NCI-H2227 (cell line): ENCODE data around the gene MED22.

Experiments
- DNase-seq: peaks from one replicate; lab custom pipeline; 2025; ENCODE audit not compliant: unreplicated experiment; lab: John Stamatoyannopoulos, UW

The MED22 gene

DNA sequence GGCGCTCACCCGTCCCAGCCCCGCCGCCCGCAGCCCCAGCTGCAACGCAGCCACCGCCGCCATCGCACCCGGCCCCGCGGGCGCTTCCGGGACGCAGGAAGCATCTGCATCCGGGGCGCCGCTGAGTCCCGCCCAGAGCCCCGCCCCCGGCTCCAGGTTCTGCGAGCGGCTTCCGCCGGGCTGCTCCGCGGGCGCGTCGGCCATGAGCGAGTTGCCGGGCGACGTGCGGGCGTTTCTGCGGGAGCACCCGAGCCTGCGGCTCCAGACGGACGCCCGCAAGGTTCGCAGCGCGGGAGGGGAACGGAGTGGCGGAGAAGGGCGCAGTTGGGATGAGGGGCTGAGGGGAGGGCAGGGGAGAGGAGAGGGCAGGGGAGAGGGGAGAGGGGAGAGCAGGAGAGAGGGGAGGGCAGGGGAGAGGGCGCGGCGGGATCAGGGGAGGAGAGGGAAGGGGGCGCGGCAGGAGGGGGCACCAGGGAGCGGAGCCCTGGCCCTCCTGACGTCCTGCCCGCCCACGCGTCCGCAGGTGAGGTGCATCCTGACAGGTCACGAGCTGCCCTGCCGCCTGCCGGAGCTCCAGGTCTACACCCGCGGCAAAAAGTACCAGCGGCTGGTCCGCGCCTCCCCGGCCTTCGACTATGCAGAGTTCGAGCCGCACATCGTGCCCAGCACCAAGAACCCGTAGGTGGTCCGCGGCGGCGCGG is 8.6 kb upstream of the MED22 start, which contains the start of the genes SURF1 and SURF2:
Gene SURF1, minus strand, starts transcription at position 97 of the 701 bp plus-strand sequence. Its CDS starts 34 bp downstream, at position 63.
Gene SURF2, plus strand, starts transcription at position 160 of the 701 bp plus-strand sequence. Its CDS starts 43 bp downstream, at position 203.
- peak; percentile 85 for DNase-seq

DNA sequence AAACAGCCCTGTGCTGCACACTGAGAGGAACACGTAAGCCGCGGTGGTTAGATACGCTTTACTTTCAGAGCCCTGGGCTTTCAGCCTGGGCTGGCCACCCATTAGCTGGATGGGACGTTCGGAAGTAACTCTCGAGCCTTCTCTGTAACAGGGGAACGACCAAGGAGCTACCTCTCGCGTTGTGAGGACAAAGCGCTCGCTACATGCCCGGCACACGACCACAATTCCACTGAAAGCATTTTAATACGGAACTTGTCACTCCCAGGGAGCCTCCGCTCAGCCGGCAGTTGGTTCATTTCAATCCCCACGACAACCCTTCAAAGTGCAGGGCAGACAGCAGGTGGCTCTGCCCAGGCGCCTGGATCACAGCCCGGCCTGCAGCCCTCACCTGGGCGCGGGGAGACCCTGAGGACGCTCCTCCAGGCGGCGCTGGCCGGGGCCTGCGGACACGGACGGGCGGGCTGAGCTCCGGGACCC is 8.0 kb upstream of the MED22 start:
- no peak for DNase-seq

DNA sequence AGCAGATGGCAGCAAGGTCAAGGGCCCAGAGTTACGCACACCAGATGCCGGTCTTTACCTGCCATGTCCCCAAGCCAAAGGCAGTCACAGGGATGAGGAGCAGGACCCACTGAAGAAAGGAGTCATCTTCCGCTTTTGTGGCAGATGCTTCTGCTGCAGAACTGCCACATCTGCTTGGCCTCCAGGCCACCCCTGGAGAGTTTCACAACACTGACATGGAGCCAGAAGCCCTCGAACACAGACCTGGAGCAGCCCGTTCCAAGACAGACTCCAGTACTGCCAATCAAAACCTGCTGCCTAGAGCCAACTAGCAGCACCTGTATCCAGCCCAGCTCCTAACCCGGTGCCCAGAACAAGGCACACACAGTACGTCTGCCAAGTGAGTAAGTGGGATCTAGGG is 6.8 kb upstream of the MED22 start:
- DNase-seq, result no peak

DNA sequence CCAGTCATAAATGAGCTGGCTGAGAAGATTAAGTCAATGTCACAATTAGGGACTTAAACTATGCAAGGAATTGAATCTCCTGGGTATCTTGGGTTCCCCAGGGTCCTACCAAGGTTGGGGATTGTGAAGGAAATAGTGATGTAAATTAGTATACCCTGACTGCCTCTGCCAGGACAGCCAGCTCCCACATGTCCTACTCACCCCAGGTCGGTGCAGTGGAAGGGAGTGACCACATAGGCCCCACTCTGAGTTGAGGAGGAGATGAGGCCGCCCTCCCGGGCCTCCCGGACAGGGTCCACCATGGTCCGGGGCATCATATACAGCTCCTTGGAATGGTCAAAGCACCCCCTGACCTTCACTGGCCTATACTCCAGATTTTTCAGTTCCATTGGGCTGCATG is 5.6 kb upstream of the MED22 start:
- DNase-seq, result no peak

DNA sequence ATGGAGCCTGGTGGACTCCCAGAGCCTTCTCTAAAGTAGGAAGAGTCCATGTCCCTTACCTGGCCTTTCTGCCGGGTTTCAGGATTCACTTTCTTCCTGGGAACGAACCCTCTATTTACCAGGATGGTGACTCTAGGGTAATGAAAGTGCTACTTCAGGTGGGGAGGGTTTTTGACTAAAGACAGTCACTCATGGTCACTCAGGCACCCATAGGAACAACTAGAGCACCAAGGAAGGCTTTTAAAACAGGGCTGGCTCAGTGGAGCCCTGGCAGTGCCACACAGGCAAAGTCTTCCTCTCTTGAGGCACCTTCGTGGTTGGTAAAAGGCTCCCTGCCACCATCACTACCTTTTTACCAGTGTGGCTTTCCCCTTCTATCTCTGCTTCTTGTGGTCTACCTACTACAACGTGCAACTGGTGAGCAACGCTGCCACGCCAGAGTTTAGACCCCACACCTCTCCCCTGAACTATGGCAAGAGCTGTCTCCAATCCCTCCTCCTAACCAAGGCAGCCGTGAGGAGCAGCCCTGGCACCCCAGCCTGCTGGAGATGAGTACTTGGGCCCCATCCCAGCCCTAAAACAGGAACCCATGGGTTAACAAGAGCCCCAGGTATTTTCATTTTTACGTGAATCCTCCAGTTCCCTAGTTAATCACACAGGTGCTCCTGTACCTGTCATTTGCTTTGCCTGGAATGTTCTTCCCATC is 4.9 kb upstream of the MED22 start:
- no peak for DNase-seq

DNA sequence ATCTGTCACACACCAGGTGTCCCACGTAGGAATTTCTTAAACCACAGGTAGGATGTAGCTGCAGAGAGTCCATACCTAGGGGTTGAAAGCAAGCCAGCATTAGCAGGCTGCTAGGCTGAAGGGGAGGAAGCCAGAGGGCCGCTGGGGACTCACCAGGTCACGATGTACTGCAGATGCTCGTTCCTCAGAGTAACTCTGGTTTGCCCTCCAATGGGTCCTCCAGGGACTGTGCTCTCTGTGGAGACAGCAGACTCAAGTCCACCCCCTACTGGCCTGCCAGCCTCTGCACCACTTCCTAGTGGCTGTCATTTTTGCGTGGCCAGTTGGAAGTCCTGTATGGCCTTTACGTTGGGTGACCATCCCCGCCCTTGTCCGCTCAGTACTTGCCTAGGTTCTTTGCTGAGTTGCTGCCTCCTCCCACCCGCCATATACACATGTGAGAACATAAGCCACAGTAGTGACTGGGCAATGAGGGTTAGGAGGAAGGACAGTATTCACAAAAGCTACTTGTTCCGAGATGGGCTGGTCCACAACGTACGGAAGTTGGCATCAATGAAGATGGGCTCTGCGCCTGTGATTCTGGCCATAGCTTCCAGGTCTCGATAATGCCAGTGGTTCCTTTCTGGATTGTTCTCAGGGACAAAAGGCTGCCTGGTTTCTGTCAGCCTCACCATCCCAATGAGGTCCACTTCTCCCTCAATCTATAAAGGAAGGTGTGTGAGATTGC is 4.1 kb upstream of the MED22 start:
- DNase-seq, result peak; percentile 14

DNA sequence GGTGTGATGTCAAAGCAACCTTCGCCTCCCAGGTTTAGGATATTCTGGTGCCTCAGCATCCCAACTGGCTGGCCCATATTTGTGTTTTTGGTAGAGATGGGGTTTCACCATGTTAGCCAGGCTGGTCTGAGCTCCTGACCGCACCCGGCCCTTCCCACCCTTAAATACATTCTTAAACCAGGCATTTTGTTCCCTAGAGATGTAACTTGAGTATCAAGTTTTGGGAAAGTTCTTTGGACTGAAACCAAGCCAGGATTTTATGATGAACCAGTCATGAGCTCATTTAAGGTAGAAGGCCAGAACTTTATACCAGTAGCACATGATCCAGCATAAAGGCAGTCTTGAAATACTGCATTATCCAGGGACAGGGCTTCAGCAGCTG is 3.6 kb upstream of the MED22 start:
- no peak for DNase-seq

DNA sequence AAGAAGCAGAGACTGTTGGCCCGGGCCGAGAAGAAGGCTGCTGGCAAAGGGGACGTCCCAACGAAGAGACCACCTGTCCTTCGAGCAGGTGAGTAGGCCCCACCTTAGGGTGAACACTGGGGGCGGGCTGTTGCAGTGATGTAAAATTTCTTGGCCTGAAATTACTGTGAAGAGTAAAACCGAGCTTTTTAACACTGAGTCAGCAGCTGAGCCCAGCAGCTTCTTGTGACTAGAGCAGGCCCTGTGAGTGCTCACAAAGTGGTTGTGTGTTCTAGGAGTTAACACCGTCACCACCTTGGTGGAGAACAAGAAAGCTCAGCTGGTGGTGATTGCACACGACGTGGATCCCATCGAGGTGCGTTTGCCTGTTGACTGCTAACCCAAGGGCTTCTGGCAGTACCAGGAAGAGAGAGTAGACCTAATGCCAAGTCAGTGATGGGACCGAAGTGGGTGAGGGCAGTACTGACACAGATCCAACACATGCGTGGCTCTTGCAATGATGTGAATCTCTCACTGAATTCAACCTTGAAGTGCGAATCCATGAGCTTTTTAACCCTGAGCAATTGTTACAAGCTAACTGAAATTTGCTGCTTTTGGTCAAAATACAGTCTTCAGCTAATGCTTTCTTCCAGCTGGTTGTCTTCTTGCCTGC is 2.2 kb upstream of the MED22 start:
- no peak for DNase-seq

DNA sequence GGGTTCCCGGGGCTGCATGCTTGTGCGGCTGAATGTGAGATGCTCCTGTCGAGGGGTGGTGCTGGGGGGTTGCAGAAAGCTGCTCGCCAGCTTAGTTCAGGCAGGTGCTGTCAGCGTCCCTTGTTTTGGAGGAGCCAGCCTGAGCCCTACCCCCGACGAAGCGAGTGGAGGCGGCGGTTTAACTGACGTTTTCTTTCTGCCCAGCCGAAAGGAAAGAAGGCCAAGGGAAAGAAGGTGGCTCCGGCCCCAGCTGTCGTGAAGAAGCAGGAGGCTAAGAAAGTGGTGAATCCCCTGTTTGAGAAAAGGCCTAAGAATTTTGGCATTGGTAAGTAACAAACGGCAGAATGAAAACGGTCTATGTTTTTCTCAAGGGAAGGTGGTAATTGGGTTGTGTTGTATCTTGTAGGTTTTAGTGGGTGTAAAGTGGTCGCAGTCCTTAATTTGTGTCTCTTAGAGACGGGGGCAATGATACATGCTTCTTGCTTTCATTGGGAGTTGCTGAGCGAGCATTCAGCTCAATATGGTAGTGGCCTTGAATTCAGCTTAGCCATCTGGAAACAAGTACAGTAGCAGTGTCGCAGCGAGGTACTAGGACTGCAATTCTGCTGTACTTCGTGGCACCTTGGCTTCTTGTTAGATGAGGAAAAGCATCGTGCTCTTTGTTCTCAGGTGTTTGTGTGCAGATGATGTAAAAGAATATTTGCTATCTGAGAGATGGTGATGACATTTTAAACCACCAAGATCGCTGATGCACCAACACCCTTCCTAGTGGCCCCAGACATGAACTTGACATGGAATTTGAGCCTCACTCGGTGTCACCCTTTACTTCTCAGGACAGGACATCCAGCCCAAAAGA is 1.0 kb upstream of the MED22 start:
- no peak for DNase-seq

DNA sequence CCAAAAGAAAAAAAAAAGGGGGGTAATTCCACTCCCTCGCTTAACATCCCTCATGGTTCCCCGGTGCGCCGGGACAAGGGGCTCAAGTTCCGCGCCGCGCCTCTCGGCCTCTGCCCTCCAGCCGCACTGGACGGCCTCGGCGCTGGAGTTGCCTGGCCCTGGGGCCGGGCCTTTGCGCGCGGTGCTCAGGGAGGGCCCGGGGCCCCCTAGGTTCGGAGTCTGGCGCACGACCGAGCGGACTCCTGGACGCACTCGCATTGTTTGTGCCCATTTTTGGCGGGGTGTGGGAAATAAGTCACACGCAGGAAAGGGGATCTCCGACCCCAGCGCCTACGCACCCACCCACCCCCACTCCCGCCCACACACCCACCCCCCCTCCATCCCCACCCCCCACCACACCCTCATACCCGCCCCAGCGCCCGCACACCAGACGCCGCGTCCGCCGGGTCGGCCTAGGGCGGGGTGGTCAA is 381 bp downstream of the MED22 start:
- peak; percentile 39 for DNase-seq

DNA sequence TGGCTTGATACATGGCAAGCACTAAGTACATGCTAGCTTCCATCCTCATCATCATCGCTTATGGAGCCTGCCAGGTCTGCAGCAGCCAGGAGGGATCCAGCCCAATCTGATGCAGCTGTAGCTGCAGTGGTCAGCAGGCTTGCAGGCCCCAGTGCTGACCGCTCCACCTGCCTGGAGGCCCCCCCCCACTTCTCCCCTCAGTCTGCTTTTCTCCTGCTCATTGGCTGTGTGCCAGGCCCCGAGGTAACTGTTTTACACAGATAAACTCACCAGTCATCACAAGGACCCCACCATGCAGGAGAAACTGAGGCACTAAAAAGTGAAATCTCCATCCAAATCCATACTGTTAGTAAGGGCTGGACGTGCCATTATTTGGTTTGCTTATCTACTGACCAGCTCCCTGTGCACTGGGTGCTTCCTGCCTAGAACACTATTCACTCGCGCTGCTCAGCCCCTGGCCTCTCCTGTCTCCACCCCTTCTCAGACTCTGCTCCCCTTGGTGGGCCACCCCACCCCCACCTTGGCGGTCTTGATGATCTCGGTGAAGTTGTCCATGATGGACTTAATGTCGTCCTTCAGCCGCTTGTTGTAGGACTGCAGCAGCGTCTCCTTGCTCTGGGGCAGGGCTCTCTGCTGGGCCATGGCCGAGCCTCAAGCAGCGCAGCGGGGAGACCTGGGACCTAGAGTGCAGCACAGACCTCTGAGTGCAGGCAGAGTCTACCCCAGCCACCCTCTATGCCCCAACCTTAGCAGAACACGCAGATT is 1.7 kb downstream of the MED22 start:
- no peak for DNase-seq

DNA sequence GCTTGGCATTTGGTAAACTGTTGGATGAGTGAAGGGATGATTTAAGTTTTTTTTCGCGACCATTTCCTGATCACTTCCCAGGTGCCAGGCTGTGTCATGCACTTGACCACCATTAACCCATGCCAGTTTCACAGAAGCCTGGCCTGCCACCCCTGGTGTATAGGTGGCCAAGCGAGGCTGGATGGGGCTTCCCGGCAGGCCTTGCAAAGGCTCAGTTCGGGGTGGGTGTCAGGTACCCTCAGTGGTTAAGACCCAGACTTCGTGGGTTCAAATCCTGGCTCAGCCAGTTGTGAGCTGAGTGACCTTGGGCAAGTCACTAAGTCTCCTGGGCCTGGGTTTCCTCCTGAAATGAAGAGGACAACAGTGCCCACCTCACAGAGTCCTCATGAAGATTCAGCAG is 2.3 kb downstream of the MED22 start:
- no peak for DNase-seq

DNA sequence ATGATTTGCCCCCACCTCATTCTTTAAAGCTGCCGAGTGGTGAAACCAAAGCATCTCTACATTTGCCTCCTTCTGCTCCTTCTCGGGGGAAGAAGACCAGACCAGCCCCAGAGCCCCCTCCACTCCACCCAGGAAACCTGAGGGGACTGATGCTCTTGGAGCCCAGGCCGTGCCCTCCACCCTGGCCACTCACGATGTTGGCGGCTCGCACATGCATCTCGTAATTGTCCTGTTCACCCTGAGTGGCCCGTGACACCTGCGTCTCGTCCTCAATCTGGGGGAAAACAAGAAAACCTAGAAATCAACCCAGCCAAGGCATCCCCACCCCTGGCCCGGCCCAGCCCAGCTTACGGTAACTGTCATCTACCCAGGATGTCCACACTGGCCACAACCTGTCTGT is 3.0 kb downstream of the MED22 start:
- no peak for DNase-seq

DNA sequence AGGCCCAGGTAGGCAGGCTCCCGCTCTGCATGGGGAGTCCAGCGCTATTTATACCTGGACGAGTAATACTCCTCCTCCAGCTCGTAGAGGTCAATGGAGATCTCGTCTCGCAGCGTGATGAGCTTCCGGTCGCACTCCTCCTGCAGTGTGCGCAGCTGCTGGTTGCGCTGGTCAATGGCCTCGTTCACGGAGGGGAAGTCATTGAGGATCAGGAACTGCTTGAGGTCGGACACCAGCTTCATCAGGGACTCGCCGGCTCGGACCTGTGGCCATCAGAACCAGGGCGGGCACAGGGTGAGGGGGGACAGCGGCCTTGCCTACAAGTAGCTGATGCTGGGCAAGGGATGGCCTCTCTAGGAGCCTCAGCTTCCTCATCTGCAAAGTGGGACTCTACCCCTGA is 3.9 kb downstream of the MED22 start:
- DNase-seq, result no peak

DNA sequence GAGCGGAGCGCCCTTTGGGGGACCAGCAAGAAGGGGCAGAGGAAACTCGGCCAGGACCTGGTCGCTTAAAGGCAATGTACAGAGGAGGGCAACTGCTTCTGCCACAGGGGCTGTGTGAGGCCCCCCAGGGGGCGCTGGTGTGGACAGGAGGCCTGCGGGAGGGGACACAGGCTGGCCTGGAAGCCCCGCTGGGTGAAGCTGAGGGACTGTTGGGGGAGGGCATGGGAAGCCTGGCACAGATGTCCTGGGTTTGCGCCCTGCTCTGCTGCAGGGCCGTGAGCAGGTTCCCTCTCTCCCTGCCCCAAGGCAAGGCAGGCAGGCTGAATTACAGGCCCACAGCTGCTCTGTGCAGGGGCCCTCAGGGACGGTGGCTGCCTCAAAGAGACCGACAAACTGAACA is 5.4 kb downstream of the MED22 start:
- no peak for DNase-seq

DNA sequence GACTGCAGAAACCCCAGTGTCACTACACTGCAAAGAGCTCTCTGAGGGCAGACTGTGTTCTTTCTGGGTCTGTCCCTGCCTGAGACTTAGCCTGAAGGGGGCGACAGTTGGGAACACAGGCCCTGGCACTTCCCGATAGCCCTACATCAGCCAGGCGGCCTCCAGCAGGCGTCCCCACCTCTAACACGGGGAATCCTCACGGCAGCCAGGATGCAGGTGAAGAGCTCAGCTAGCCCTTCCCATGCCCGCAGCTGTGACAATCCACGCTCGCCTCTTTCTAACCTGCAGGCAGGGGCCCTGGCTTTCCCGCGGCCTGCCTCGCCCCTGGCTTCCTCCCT is 5.9 kb downstream of the MED22 start:
- DNase-seq, result no peak

DNA sequence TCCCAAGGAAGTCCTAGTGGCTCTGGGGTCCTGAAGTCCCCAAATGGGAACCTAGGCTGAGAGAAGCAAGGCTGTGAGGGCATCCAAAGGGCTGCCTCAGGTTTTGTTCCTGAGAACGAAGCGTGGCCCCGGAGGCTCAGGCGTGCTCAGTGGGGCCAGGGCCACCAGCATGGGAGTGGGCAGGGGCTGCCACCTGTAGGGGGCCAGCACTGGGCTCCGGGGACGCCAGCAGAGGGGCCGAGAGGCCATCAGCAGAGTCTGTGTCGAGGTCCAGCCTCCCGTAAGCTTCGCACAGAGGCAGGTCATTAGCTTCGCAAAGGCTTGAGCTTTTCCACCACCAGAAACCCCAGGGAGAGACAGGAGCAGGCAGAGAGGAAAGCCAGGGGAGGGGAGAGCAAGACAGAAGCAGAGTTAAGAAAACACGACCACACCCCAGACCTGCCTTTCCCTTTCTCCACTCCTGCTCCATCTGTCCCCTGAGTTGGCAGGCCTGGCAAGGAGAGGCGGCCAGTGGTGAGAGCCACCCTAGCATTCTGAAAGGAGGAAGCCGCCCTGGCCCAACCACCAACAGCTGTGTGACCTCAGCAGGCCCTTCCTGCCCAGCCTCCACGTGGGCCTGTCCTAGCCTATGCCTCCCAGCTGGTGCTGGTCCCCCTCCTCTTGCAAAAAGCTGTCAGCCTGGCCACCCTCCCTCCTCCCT is 6.4 kb downstream of the MED22 start:
- DNase-seq, result no peak

DNA sequence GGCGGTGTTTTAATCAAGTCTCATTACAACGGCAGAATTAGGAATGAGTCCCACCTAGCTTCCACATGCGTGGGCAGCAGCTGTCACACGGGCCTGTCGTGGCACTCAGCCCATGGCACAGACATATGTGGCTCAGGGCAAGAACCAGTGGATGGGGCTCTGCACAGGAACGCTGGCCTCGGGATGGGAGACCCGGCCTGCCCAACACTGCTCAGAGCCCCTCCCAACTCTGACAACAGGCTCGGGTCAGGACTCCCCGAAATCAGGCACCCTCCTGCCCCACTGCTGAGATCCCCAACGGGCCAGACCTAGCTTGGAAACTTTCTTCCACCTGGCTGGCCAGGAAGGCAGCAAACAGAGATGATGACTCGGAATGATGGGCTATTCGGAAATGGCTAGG is 7.0 kb downstream of the MED22 start:
- DNase-seq, result no peak

DNA sequence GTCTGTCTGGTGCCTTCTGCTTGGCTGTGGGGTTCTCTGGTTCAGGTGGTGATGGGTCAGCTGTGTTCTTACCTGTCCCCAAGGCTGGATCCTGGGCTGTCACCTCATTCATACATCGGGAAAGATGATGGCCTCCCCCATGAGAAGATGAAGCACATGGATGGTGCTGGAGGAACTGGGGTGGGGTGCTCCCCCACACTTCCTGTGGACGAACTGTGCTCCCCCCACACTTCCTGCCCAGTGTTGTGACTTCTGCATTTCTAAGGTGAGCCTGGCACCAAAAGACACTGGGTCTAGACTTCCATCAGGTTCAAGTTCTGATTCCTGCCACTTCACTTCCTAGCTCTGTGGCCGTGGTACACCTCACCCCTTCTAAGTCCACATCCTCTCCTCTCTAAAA is 7.7 kb downstream of the MED22 start:
- no peak for DNase-seq
